HepG2 (cell line): ENCODE data around the gene PRR36. TPM values are rescaled to one million over a fixed set of nuclear protein-coding genes. Genes with fewer than 3 reads are reported as not detected.
A peak's percentile ranks its signal among the peaks of the same experiment; 100 is the strongest.

ENCODE experiments used
- ESRRA ChIP-seq: sonication (generic); formaldehyde crosslinking; IDR thresholded peaks from 2 replicates; pipeline ENCODE4 v1.5.1; 2020; ENCODE audit warnings: mild to moderate bottlenecking, low read depth, missing genetic modification reagents
- ZNF703 ChIP-seq: sonication (generic); formaldehyde crosslinking; IDR thresholded peaks from 2 replicates; pipeline ENCODE4 v1.5.1; 2020; ENCODE audit warnings: missing genetic modification reagents, mild to moderate bottlenecking, moderate library complexity, borderline replicate concordance
- polyA plus RNA-seq, 8 experiments: library from polyadenylated mRNA; depleted of rRNA in 3 of 8; stranded (reverse) in 7 of 8; unstranded in 1 of 8; fragments of >200 nt; fragmentation: Illumina TruSeq in 4 of 8; extraction: Trizol in 4 of 8; gene quantifications; 2 replicates each; pipeline versions ENCODE4 v1.2.1 to v1.2.3, GENCODE V29; 2011 to 2016; ENCODE audit warnings: low read depth in 4 of 8, missing spikeins in 1 of 8, mixed read lengths in 1 of 8; ENCODE audit not compliant: insufficient read depth in 1 of 8
- total RNA-seq, 5 experiments: library from RNA; depleted of rRNA; stranded (reverse); fragments of >200 nt; fragmentation: Illumina TruSeq; extraction: Trizol; gene quantifications; 2 replicates each; pipeline ENCODE4 v1.2.3, GENCODE V29; 2016; ENCODE audit warnings: low read depth in 1 of 5
- TF ChIP-seq, protein P1 (sequence below): sonication (generic); formaldehyde crosslinking; IDR thresholded peaks from one replicate; pipeline ENCODE4 v1.5.1; 2020; ENCODE audit warnings: mild to moderate bottlenecking, missing genetic modification reagents; ENCODE audit errors: not compliant biosample characterization

Gene PRR36
- total and polyA plus RNA-seq, 2 of the 13 experiments (the other 11 are each of a cell fraction or from before 2014, with no cell fraction given): 0.07 to 0.17 TPM

DNA sequence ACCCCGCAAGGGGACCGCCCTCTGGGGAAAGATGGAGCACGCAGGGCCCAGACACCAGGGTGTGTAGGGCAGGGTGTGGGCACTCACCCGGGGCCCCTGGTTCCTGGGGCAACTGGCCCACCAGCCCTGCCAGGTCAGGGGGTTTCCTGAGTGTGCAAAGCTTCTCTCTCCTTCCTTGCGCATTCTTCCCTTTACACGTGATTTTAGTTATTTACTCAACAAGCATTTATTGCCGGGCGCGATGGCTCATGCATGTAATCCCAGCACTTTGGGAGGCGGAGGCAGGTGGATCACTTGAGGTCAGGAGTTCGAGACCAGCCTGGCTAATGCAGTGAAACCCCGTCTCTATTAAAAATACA, 20.4 kb downstream of the PRR36 start (continued):
- 0 out of 2 replicates have a peak, but pooled peaks have one; percentile 4 for TF ChIP-seq ESRRA (CRISPR knock-in tag)
- TF ChIP-seq ZNF703 (CRISPR knock-in tag): no peak
- TF ChIP-seq, protein P1, sequence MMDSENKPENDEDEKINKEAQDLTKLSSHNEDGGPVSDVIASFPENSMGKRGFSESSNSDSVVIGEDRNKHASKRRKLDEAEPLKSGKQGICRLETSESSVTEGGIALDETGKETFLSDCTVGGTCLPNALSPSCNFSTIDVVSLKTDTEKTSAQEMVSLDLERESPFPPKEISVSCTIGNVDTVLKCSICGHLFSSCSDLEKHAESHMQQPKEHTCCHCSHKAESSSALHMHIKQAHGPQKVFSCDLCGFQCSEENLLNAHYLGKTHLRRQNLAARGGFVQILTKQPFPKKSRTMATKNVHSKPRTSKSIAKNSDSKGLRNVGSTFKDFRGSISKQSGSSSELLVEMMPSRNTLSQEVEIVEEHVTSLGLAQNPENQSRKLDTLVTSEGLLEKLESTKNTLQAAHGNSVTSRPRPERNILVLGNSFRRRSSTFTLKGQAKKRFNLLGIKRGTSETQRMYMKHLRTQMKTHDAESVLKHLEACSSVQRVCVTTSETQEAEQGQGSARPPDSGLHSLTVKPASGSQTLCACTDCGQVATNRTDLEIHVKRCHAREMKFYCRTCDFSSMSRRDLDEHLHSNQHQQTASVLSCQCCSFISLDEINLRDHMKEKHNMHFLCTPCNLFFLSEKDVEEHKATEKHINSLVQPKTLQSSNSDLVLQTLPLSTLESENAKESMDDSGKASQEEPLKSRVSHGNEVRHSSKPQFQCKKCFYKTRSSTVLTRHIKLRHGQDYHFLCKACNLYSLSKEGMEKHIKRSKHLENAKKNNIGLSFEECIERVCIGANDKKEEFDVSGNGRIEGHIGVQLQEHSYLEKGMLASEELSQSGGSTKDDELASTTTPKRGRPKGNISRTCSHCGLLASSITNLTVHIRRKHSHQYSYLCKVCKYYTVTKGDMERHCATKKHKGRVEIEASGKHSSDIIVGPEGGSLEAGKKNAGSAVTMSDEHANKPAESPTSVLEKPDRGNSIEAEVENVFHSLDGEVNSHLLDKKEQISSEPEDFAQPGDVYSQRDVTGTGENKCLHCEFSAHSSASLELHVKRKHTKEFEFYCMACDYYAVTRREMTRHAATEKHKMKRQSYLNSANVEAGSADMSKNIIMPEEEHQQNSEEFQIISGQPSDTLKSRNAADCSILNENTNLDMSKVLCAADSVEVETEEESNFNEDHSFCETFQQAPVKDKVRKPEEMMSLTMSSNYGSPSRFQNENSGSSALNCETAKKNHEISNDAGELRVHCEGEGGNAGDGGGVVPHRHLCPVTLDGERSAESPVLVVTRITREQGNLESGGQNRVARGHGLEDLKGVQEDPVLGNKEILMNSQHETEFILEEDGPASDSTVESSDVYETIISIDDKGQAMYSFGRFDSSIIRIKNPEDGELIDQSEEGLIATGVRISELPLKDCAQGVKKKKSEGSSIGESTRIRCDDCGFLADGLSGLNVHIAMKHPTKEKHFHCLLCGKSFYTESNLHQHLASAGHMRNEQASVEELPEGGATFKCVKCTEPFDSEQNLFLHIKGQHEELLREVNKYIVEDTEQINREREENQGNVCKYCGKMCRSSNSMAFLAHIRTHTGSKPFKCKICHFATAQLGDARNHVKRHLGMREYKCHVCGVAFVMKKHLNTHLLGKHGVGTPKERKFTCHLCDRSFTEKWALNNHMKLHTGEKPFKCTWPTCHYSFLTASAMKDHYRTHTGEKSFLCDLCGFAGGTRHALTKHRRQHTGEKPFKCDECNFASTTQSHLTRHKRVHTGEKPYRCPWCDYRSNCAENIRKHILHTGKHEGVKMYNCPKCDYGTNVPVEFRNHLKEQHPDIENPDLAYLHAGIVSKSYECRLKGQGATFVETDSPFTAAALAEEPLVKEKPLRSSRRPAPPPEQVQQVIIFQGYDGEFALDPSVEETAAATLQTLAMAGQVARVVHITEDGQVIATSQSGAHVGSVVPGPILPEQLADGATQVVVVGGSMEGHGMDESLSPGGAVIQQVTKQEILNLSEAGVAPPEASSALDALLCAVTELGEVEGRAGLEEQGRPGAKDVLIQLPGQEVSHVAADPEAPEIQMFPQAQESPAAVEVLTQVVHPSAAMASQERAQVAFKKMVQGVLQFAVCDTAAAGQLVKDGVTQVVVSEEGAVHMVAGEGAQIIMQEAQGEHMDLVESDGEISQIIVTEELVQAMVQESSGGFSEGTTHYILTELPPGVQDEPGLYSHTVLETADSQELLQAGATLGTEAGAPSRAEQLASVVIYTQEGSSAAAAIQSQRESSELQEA (CRISPR knock-in tag): peak; percentile 4
